ENCODE results near the gene JPH4. TPM values are rescaled to one million over a fixed set of nuclear protein-coding genes. Genes with fewer than 3 reads are reported as not detected.

Gene JPH4
- total and polyA plus RNA-seq, 4 donors, result 0.23 to 3.1 (median 1.0) TPM

GRCh38 chr14:23556700-23557440 is 21.7 kb downstream of the JPH4 start:
- peak overlapping the region; percentile 97 to 98 for H3K27ac ChIP-seq (ENCODE audit: low read depth in 1 of 2, low read length in 1 of 2)
- no peaks in the 10 kb centered on the region for H3K27me3 ChIP-seq (ENCODE audit: control insufficient read depth in 3 of 3, insufficient read depth in 3 of 3, low read length in 2 of 3)
- peak overlapping the region; percentile 79 for H3K4me3 ChIP-seq
- 47 to 58% methylated on average over 17 of the region's 17 CpGs for WGBS, 2 donors
- ATAC-seq (ENCODE audit: insufficient read depth, low FRiP score) (no peak), DNase-seq (no peak)
- H3K4me1 ChIP-seq (ENCODE audit: control insufficient read depth in 5 of 5, insufficient read depth in 5 of 5, low read length in 5 of 5), result peaks cover 0 to 12% (median 4%) of the 10 kb centered on the region in 5 donors
- TF ChIP-seq CTCF (IDR thresholded peaks at IDR 0.05; ENCODE audit: control extremely low read depth, extremely low read depth), result no peak
- peaks cover 0 to 23% (median 12%) of the 10 kb centered on the region in 4 donors for H3K36me3 ChIP-seq (ENCODE audit: control insufficient read depth in 4 of 4, insufficient read depth in 4 of 4, low read length in 4 of 4)
- H3K9me3 ChIP-seq (ENCODE audit: control insufficient read depth in 4 of 4, insufficient read depth in 3 of 4, low read length in 3 of 4), result no peaks in the 10 kb centered on the region
- H3K9ac ChIP-seq (ENCODE audit: insufficient read depth in 1 of 2, low read length in 2 of 2), result peak overlapping the region; percentile 68 to 71

- Histone ChIP-seq H3K4me3 (peak within 1 kb of the TSS; percentile 79), H3K4me1 (ENCODE audit: control insufficient read depth in 5 of 5, insufficient read depth in 5 of 5, low read length in 5 of 5) (peaks cover 0 to 18% (median 4%) of the 10 kb centered on the region in 5 donors), H3K9ac (ENCODE audit: insufficient read depth in 1 of 2, low read length in 2 of 2) (peak within 1 kb of the TSS; percentile 68 to 71), H3K36me3 (ENCODE audit: control insufficient read depth in 4 of 4, insufficient read depth in 4 of 4, low read length in 4 of 4) (peaks cover 0 to 18% (median 10%) of the 10 kb centered on the region in 4 donors), H3K27me3 (ENCODE audit: control insufficient read depth in 3 of 3, insufficient read depth in 3 of 3, low read length in 2 of 3) (peaks cover 0 to 3% (median under 1%) of the 10 kb centered on the region in 3 donors), H3K27ac (ENCODE audit: low read depth in 1 of 2, low read length in 1 of 2) (peak within 1 kb of the TSS; percentile 97 to 98), H3K9me3 (ENCODE audit: control insufficient read depth in 4 of 4, insufficient read depth in 3 of 4, low read length in 3 of 4) (no peaks in the 10 kb centered on the region)
- ATAC-seq (ENCODE audit: insufficient read depth, low FRiP score) (peak; percentile 94), DNase-seq (peak; percentile 88 to 91 (median 90))
- WGBS, 2 donors, result 1% methylated on average over 54 of the region's 54 CpGs
- no peak for TF ChIP-seq CTCF (IDR thresholded peaks at IDR 0.05; ENCODE audit: control extremely low read depth, extremely low read depth)
Measured at GRCh38 chr14:23555882-23556699, 22.5 kb downstream of the JPH4 start, which contains the start of gene THTPA. Gene THTPA, plus strand, starts transcription at chr14:23556271. Its CDS starts 487 bp downstream, at chr14:23556758.

GRCh38 chr14:23555533-23555881 is 23.1 kb downstream of the JPH4 start:
- Histone ChIP-seq H3K27me3 (ENCODE audit: control insufficient read depth in 3 of 3, insufficient read depth in 3 of 3, low read length in 2 of 3) (peaks cover 0 to 6% (median 5%) of the 10 kb centered on the region in 3 donors), H3K9ac (ENCODE audit: insufficient read depth in 1 of 2, low read length in 2 of 2) (no peak overlapping the region), H3K4me3 (peak overlapping the region; percentile 79), H3K36me3 (ENCODE audit: control insufficient read depth in 4 of 4, insufficient read depth in 4 of 4, low read length in 4 of 4) (peaks cover 0 to 14% (median 8%) of the 10 kb centered on the region in 4 donors), H3K27ac (ENCODE audit: low read depth in 1 of 2, low read length in 1 of 2) (peak overlapping the region; percentile 97 to 98), H3K9me3 (ENCODE audit: control insufficient read depth in 4 of 4, insufficient read depth in 3 of 4, low read length in 3 of 4) (no peaks in the 10 kb centered on the region), H3K4me1 (ENCODE audit: control insufficient read depth in 5 of 5, insufficient read depth in 5 of 5, low read length in 5 of 5) (peaks cover 0 to 24% (median 4%) of the 10 kb centered on the region in 5 donors)
- DNase-seq (no peak), ATAC-seq (ENCODE audit: insufficient read depth, low FRiP score) (no peak)
- no peak for TF ChIP-seq CTCF (IDR thresholded peaks at IDR 0.05; ENCODE audit: control extremely low read depth, extremely low read depth)
- 2% methylated on average over 14 of the region's 14 CpGs for WGBS, 2 donors
